Measurements from ENCODE around the gene INVS.

- no peak for TF ChIP-seq CTCF (IDR thresholded peaks at IDR 0.05; ENCODE audit: low read depth, low read length, poor library complexity, severe bottlenecking)
- TF ChIP-seq EZH2phosphoT487 (IDR thresholded peaks at IDR 0.05; ENCODE audit: borderline replicate concordance, low read length), result no peak
Measured at GRCh38 chr9:100150214-100150613, 51.2 kb downstream of the INVS start.
